Sigmoid colon (tissue), 7 donors: Measurements from ENCODE around the gene SLC6A8. TPM values are rescaled to one million over a fixed set of nuclear protein-coding genes. Genes with fewer than 3 reads are reported as not detected.
"Not testable (repeated sequence)": the region's sequence is repeated elsewhere in the genome, so short reads cannot be mapped to it uniquely, and the experiment has no call there.

ENCODE experiments used
- DNase-seq: peaks from one replicate; pipeline ENCODE4 v3.0.0-alpha.2; 2019
- H3K27ac ChIP-seq, 4 donors: fragments of 200-600 bp; sonication (generic); one replicate each; pipeline ENCODE4 v1.5.1; 2016 to 2019; ENCODE audit warnings: mild to moderate bottlenecking in 1 of 4
- H3K27me3 ChIP-seq, 3 donors: fragments of 200-600 bp; sonication (generic); one replicate each; pipeline ENCODE4 v1.5.1; 2019; ENCODE audit warnings: mild to moderate bottlenecking in 1 of 3
- H3K36me3 ChIP-seq, 4 donors: fragments of 200-600 bp; sonication (generic); one replicate each; pipeline ENCODE4 v1.5.1; 2016 to 2019
- H3K4me1 ChIP-seq, 4 donors: fragments of 200-600 bp; sonication (generic); one replicate each; pipeline ENCODE4 v1.5.1; 2017 to 2019
- H3K4me3 ChIP-seq, 4 donors: fragments of 200-600 bp; sonication (generic); one replicate each; pipeline ENCODE4 v1.5.1; 2017 to 2019; ENCODE audit warnings: mild to moderate bottlenecking in 2 of 4, moderate library complexity in 1 of 4
- H3K9me3 ChIP-seq, 4 donors: fragments of 200-600 bp in 3 of 4; sonication (generic) in 3 of 4; one replicate each; pipeline versions ENCODE4 v1.5.1 to v1.6.1; 2013 to 2019
- EP300 ChIP-seq, 4 donors: sonication (generic); formaldehyde crosslinking; IDR thresholded peaks; one replicate each; pipeline ENCODE4 v1.6.1; 2017; ENCODE audit warnings: antibody characterized with exemption in 4 of 4
- POLR2A ChIP-seq, 2 donors: fragments of 450-650 bp; IDR thresholded peaks; one replicate each; pipeline ENCODE4 v1.6.1; 2016; ENCODE audit warnings: antibody characterized with exemption in 2 of 2, mild to moderate bottlenecking in 2 of 2, moderate library complexity in 2 of 2
- POLR2AphosphoS5 ChIP-seq, 4 donors: sonication (generic); formaldehyde crosslinking; IDR thresholded peaks; one replicate each; pipeline ENCODE4 v1.6.1; 2017; ENCODE audit warnings: antibody characterized with exemption in 4 of 4
- WGBS, 2 donors: extraction: QIAGEN DNeasy Blood & Tissue Kit; methylation state at CpG; one replicate each; pipeline ENCODE4 v1.1.7; 2013; 5-methylcytosine and 5-hydroxymethylcytosine counted together
- intact Hi-C: fragments of 100-400 bp; cut with DNase I; formaldehyde crosslinking; loops from one replicate; pipeline ENCODE4 v1.15.1; 2023
- polyA plus RNA-seq, 3 donors: library from polyadenylated mRNA; stranded (reverse); fragments of 200-250 nt; gene quantifications; one replicate each; pipeline ENCODE4 v1.2.3, GENCODE V29; 2013
- total RNA-seq, 4 donors: library from RNA; depleted of rRNA; stranded (reverse); fragments of >200 nt; gene quantifications; one replicate each; pipeline ENCODE4 v1.1.0, GENCODE V29; 2016
- TF ChIP-seq, protein P1 (sequence below), 4 experiments: fragments of 450-650 bp in 3 of 4; fragments of 200-600 bp in 1 of 4; IDR thresholded peaks; one replicate each; pipeline ENCODE4 v1.5.1; 2016 to 2019; ENCODE audit warnings: antibody characterized with exemption in 4 of 4, mild to moderate bottlenecking in 3 of 4, moderate library complexity in 2 of 4
- donor health status: healthy with polysubstance abuse.
- donor health status: Bipolar disorder and iron deficiency.
- donor health status: healthy.

Gene SLC6A8
- total and polyA plus RNA-seq, 7 donors = 31.9 to 158 (median 60.7) TPM

DNA sequence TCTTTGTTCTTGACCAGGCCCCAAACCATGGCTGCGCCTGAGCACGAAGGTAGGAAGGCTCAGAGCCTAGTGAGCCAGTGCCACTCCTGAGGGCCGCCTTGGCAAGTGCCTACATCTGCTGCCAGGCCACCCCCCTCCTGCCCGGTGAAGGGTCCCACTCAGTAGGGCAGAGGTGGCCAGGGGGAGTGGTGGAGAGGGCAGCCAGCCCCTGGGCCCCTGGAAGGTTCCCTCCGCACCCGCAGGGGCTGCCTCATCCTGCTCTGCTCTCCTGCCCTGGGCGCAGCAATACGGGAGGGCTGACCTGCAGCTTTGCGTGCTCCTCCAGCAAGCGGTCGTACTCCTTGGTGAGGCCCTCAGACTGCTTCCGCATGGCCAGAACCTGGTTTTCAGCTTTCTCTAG is 14.0 kb downstream of the SLC6A8 start:
- intact Hi-C loops = no loop called here
- Histone ChIP-seq H3K4me3 (no peak overlapping the region), H3K9me3 (no peaks in the 10 kb centered on the region), H3K4me1 (peaks cover 0 to 60% (median 26%) of the 10 kb centered on the region in 4 donors), H3K36me3 (no peaks in the 10 kb centered on the region), H3K27ac (peak overlapping the region in 3 of 4 donors; percentile 76 to 81 (median 78)), H3K27me3 (no peaks in the 10 kb centered on the region)
- WGBS, 2 donors = 94 to 95% methylated on average over 12 of the region's 12 CpGs
- TF ChIP-seq EP300 (IDR thresholded peaks at IDR 0.05) (no peak), POLR2A (IDR thresholded peaks at IDR 0.05) (no peak), POLR2AphosphoS5 (IDR thresholded peaks at IDR 0.05) (no peak)
- TF ChIP-seq, protein P1, sequence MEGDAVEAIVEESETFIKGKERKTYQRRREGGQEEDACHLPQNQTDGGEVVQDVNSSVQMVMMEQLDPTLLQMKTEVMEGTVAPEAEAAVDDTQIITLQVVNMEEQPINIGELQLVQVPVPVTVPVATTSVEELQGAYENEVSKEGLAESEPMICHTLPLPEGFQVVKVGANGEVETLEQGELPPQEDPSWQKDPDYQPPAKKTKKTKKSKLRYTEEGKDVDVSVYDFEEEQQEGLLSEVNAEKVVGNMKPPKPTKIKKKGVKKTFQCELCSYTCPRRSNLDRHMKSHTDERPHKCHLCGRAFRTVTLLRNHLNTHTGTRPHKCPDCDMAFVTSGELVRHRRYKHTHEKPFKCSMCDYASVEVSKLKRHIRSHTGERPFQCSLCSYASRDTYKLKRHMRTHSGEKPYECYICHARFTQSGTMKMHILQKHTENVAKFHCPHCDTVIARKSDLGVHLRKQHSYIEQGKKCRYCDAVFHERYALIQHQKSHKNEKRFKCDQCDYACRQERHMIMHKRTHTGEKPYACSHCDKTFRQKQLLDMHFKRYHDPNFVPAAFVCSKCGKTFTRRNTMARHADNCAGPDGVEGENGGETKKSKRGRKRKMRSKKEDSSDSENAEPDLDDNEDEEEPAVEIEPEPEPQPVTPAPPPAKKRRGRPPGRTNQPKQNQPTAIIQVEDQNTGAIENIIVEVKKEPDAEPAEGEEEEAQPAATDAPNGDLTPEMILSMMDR (IDR thresholded peaks at IDR 0.05) = no peak
- DNase-seq = no peak

DNA sequence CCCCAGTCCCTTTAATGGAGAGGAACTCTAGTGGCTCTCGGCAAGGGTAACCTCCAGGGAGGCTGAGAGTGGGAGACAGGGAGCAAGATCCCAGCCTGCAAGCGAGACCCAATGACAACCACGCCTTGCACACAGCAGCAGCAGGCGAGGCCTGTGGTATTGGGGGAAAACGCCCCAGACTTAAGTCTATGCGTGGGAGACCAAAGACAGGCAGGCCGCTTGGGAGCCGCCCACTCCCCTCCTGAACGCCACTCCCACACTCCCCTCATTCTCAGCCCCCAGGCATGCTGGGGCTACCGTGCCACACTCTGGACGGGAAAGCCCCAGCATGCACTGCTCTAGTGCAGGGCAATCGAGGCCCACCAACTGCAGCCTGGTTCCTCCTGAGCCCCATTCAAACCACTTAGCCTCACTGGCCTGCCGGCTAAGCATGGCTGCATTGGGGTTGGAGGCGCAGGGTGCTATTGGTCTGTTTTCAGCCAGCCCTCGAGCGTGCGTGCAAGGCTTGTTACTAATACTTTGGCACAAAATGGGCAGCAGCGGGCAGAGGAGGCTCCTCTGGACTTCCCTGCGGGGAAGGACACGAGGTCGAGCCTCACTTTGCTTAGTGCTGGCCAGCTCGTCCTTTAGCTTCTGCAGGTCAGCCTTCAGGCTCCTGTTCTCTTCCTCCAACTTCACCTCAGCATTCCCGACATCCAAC is 14.8 kb downstream of the SLC6A8 start:
- Histone ChIP-seq H3K9me3 (no peaks in the 10 kb centered on the region), H3K27me3 (no peaks in the 10 kb centered on the region), H3K36me3 (no peaks in the 10 kb centered on the region), H3K27ac (peak overlapping the region; percentile 57 to 81 (median 77)), H3K4me1 (peaks cover 0 to 60% (median 26%) of the 10 kb centered on the region in 4 donors), H3K4me3 (no peak overlapping the region)
- DNase-seq = no peak
- TF ChIP-seq POLR2A (IDR thresholded peaks at IDR 0.05) (no peak), POLR2AphosphoS5 (IDR thresholded peaks at IDR 0.05) (no peak), EP300 (IDR thresholded peaks at IDR 0.05) (no peak)
- TF ChIP-seq, protein P1 (IDR thresholded peaks at IDR 0.05) = no peak
- 71 to 88% methylated on average over 23 of the region's 23 CpGs for WGBS, 2 donors
- intact Hi-C loops = no loop called here

DNA sequence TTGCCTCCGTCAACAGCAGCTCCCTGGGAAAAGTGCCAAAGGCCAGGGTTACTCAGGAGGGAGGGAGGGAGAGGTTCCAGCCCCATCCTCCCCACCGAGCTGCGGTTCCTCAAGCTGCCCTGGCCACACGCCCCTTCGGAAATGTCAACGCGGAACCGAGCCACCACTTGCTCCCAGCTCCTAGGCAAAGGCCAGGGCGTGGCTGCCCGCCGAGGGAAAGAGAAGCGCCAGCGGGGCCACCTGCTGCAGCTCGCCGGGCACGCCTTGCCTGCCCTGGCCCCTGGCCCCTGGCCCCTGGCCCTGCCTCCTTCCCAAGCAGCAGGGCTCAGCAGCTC is 15.3 kb downstream of the SLC6A8 start:
- intact Hi-C loops = no loop called here
- TF ChIP-seq EP300 (IDR thresholded peaks at IDR 0.05) (no peak), POLR2AphosphoS5 (IDR thresholded peaks at IDR 0.05) (no peak)
- TF ChIP-seq, protein P1 (IDR thresholded peaks at IDR 0.05) = no peak
- Histone ChIP-seq H3K27me3 (no peaks in the 10 kb centered on the region), H3K36me3 (no peaks in the 10 kb centered on the region), H3K9me3 (no peaks in the 10 kb centered on the region), H3K4me1 (peaks cover 0 to 63% (median 28%) of the 10 kb centered on the region in 4 donors), H3K27ac (peak overlapping the region; percentile 57 to 81 (median 77)), H3K4me3 (no peak overlapping the region)
- 13 to 66% methylated on average over 16 of the region's 16 CpGs for WGBS, 2 donors
- DNase-seq = peak; percentile 92

DNA sequence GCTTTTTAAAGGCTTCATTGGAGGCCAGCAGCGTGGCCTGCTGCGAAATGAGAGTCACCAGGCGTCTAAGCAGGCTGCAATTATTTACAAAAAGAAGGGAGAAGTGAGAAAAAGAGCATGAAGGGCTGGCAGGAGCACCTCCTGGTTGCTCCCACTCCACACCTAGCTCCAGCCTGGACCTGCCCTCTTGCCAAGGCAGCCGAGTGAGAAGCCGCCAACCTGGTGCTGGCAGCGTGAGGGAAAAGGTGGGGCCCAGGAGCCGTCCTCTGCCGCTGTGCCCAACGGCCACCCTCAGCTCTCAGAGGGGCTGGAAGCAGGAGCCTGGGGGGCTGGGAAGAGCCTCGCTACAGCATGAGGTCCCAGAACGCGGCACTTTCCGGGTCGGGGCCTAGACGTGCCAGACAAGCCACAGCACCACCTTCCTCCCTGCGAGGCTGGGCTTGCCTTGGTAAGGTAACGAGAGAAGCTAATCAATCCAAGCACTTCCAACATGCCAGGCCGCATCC is 16.3 kb downstream of the SLC6A8 start:
- no peak overlapping the region for H3K4me3 ChIP-seq
- H3K36me3 ChIP-seq = no peaks in the 10 kb centered on the region
- H3K4me1 ChIP-seq = peaks cover 0 to 65% (median 29%) of the 10 kb centered on the region in 4 donors
- H3K9me3 ChIP-seq = no peaks in the 10 kb centered on the region
- 81 to 91% methylated on average over 18 of the region's 18 CpGs for WGBS, 2 donors
- H3K27me3 ChIP-seq = no peaks in the 10 kb centered on the region
- TF ChIP-seq EP300 (IDR thresholded peaks at IDR 0.05) (no peak), POLR2A (IDR thresholded peaks at IDR 0.05) (no peak)
- no peak for DNase-seq
- peak overlapping the region; percentile 38 to 81 (median 77) for H3K27ac ChIP-seq
- intact Hi-C loops = no loop called here

DNA sequence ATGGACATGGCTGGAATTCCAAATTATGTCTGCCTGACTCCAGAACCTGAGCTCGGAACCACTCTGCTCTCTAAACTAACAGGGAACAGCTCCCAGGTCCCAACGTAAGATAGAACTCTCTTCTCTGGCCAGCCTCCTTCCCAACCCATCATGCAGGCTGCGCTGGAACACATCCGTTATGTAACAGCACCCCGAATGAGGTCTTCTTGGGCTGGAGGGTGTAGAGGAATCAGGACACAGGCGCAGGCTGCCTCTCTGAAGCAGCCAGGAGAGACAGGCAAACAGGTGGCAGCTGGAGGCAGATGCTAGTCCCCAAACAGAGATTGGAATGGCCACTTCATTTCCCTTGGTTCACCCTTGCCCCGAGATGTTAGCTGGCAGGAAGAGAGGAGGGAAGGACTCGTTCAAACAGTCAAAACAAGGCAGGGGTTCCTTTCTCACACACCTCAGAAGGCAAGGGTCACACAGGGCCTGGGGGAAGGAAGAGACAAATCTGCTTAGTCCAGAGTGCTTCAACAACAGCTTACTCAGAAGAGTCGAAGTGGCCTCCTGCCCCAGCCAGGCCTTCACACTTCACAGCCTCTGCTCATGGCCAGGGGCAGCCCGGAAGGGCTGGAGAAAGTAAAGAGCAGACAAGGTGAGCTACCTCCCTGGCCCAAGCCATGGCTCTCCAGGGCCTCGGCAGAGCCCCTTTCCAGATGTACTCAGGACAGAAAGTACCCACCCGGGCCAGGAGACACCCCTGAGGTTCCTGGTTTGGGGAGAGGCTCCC is 17.1 kb downstream of the SLC6A8 start:
- not testable (repeated sequence) for H3K9me3 ChIP-seq, DNase-seq, H3K36me3 ChIP-seq, H3K27me3 ChIP-seq, H3K4me3 ChIP-seq
- 88 to 90% methylated on average over 10 to 11 of the region's 12 CpGs for WGBS, 2 donors
- intact Hi-C loops = loop anchor here (5.0 kb wide), 2 partner anchors 38 to 93 kb away; no protein-coding TSS in a partner anchor
- H3K4me1 ChIP-seq = peaks cover 0 to 58% (median 26%) of the 10 kb centered on the region in 4 donors
- peak overlapping the region; percentile 38 to 81 (median 77) for H3K27ac ChIP-seq

DNA sequence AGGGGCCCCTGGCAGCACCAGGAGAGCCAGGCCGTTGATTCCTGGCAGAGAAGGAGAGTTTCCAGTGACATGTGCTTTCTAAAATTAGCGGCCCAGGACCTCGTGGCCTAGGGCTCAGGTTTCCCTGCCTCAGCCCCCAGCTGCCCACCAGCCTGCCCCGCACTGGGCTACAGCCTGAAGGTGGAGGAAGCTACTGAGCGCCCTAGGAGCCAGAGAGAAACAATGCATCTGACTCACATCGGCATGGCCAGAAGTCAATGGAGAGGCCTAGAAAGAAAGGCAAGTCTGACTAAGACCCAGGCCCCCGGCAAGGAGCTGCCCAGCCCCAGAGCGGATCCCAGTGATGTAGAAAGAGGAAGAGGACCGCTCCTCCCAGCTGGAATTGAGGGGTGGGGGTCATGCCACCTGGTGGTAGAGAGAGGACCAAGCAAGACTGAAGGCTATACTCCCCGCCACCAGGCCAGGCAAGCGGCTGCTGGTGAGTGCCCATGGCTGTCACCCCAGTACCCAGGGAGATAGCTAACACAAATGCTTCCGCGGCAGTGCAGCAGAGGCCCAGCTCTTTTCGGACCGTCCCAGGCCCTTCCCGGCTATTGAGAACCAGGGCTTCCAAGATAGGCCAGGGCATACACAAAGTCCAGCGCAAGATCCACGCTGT is 17.8 kb downstream of the SLC6A8 start:
- DNase-seq, H3K36me3 ChIP-seq, H3K27me3 ChIP-seq, H3K4me3 ChIP-seq, H3K9me3 ChIP-seq: not testable (repeated sequence)
- intact Hi-C loops = loop anchor here (5.0 kb wide), 2 partner anchors 38 to 93 kb away; no protein-coding TSS in a partner anchor
- Histone ChIP-seq H3K4me1 (peaks cover 0 to 50% (median 20%) of the 10 kb centered on the region in 4 donors), H3K27ac (peak overlapping the region; percentile 38 to 81 (median 77))
- 92 to 93% methylated on average over 18 of the region's 18 CpGs for WGBS, 2 donors
